ENCODE results near the gene C16orf95. TPM values are rescaled to one million over a fixed set of nuclear protein-coding genes. Genes with fewer than 3 reads are reported as not detected.

Gene C16orf95
- total RNA-seq, 1 donor from 2014 or later, result 6.1 TPM

DNA sequence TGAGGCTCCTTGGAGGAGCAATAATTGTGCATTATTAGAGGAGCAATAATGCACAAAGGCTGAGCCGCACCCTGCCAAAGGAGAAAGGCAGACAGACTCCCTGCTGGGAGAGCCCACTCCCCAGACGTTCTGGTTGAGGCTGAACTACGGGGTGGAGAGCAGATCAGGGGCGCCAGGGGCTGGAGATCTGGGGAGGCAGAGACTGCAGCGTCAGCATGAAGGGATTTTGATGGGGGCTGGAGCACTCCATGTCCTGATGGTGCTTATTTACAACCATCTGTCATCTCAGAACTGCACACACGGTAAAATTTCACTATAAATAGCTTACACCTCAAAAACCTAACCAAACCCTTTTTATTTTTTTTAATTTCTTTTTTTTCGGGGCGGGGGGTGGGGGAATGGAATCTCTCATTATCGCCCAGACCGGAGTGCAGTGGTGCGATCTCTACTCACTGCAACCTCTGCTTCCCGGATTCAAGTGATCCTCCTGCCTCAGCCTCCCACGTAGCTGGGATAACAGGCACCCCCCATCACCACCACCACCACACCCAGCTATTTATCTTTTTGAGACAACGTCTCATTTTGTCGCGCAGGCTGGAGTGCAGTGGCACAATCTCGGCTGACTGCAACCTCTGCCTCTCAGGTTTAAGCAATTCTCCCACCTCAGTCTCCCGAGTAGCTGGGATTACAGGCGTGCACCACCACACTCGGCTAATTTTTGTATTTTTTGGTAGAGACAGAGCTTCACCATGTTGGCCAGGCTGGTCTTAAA, 4.3 kb upstream of the C16orf95 start:
- no peak for ATAC-seq
- intact Hi-C loops (cut with DNase I), result no loop called here

DNA sequence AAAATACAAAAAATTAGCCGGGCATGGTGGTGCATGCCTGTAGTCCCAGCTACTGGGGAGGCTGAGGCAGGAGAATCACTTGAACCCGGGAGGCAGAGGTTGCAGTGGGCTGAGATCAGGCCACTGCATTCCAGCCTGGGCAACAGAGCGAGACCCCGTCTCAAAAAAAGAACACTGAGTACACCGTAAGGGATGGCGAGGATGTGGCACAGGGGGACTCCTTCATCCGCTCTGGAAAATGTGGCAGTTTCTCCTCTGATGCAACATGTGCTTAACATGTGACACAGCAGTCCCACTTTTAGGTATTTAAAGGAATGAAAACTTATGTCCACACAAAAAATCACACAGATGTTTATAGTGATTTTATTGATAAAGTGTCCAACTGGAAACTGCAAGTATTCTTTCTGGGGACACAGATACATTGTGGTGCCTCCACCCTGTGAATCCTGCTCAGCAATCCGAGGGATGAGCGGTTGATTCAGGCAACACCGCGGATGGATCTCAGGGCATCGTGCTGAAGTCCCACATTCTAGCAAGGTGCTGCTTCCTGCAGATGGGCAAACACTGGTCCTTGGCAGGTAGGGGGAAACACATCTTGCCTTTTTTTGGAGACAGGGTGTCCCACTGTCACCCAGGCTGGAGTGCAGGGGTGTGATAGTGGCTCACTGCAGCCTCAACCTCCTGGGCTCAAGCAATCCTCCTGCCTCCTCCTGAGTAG, 3.5 kb upstream of the C16orf95 start:
- ATAC-seq, result no peak
- DNase-seq (ENCODE audit: low spot score), result no peak
- intact Hi-C loops (cut with DNase I), result no loop called here

More for the DNA sequence above, 4.3 kb upstream of the C16orf95 start:
- no peak for DNase-seq (ENCODE audit: low spot score)

DNA sequence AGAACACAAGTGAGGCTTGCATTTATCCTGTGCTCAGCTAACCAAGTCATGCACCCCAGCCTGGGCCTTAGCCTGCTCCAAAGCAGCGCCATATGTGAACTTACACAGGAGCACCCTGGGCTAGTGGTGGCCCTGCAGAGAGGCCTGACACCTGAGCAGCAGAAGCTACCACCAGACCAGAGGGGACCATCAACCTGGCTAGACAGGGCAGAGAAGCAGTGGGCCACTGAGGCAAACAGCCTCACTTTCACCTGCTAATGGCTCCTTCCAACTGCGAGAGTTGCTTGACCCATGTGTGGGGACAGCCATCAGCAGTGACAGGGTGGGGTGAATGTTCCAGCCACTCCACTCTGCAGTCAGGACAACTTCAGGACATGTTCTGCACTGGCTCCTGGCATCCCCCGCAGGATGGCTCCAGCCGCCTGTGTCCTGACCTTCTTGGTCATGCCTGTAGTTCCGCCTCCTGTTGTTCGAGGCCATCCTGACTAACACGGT, 2.9 kb upstream of the C16orf95 start:
- ATAC-seq, result no peak
- DNase-seq (ENCODE audit: low spot score), result no peak
- intact Hi-C loops (cut with DNase I), result no loop called here

DNA sequence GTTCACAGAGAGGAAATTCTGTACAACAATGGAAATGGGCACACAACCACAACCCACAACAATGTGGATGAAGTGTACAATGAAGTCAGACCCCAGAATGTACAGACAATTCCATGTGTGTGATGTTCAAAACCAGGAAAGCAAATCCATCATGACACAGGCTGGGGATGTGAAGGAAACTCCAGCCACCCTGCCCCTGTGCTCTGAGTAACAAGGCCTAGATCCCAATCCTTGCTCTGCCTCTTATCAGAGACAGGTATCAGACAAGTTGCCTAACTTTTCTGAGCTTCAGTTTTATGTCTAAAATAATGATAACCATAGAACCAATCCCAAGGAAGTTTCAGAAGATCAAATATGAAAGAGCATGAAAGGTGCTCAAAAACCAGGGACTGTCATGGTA, 1.8 kb upstream of the C16orf95 start:
- no peak for ATAC-seq
- no peak for DNase-seq (ENCODE audit: low spot score)
- intact Hi-C loops (cut with DNase I), result no loop called here

DNA sequence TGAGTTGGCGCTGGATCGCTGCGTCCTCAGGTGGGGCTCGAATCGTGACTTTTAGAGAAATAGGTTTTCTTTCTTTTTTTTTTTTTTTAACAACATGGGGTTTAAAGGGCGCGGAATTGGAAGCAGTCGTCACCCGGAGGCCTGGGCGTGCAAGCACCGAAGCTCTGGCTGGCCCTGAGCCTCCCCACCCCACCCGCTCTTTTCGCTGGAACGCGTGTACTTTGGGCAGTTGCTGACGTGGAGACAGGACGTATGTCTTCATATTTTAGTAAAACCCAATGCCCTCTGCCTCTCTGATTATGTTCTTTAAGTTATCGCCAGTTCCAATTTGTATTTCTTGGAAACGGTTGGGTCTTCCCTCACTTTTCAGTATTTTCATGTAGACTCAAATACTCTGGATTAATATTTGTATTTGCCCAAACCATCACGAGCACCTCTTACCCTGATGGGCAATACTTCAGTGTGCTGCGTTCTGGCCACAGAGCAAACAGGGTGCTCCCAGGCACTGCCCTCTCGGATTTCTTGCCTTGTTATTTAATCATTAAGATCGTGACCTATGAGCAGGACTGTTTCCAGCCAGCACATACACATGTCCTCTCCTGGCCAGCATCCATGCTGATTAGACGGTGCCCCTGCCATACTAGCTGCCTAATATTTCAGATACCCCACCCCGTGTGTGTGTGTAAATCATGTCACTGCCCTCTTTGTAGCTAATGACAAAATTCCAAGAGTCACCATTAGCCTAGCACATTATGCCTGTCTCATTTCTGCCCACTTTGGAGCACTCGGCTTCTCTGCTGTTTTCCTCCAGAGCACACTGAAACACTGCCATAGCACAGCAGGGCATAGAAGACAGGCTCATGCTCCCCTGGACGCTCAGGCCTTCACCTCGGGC, 805 bp upstream of the C16orf95 start:
- no peak for DNase-seq (ENCODE audit: low spot score)
- intact Hi-C loops (cut with DNase I), result no loop called here
- ATAC-seq, result peak; percentile 67

DNA sequence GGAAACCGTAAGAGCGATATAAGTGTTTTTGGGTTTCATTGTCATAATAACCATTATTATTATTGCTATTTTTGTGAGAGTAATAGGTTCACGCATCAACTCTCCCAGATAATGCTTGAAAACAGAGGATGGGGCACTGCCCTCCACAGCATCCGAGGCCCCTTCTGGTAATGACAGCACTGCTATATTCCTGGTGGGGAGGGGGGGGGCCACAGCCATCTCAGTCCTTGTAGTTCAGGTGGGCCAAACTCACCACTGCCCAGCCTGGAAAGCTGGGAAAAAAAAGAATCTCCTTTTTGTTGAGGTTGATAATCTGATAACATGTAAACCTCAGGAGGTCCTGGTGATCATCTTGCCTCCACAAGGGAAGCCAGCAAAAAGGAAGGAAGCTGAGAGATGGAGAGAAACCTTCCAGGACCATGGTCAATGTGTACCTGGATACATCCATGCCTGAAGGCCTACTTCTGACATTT, 706 bp downstream of the C16orf95 start:
- DNase-seq (ENCODE audit: low spot score), result peak; percentile 51
- ATAC-seq, result no peak
- intact Hi-C loops (cut with DNase I), result no loop called here

DNA sequence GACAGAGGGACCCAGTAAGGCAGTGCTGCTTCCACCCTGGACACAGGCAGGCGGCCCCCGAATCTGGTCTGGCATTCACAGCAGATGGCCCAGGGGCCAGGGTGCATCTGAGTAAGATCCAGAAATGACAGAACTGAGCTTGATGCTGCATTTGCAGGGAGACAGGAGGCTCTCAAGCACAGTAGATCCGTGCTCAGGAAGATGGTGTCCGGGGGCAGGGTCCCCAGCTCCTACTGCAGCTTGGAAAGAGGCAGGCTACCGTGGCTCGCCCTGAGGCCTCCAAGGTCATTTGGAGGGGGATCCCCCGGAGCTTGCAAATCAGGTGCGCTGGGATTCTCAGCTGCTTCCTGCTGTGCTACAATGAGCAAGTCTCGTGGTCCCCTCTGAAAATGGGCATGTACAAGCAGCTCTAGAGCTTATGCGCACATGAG, 2.2 kb downstream of the C16orf95 start:
- no peak for ATAC-seq
- intact Hi-C loops (cut with DNase I), result no loop called here
- DNase-seq (ENCODE audit: low spot score), result no peak

DNA sequence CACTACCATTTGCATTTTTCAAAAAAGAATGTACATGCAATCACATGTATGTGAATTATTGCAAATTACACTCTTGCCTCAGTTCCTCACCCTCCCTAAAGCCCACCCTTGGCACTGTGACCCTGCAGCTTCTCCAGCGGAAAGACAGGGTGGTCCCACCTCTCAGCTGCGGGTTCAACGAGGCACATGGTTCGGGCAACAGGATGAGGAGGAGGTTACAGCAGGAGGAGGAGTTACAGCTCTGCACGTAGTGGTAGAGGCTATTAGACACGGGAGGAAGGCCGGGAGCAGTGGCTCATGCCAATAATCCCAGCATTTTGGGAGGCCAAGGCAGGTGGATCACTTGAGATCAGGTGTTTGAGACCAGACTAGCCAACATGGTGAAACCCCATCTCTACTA, 5.2 kb downstream of the C16orf95 start:
- DNase-seq (ENCODE audit: low spot score) (peak; percentile 38), ATAC-seq (no peak)
- intact Hi-C loops (cut with DNase I), result no loop called here

DNA sequence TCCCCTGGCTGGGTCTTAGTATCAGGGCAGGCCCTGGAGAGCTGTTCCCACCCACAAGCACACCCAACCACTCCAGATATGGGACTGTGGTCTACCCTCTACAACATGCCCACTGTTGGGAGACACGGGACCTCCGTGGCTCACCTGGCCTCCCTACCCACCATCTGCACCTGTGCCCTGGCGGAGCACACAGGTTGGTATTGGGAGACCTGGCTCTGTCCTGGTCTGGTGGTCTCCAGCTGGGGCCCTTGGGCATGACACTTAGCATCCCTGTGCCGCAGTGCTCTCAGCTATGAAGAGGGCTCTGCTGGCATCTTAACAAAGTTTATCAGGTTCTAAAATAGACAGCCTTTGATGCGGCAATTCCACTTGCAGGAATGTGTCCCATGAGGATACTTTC, 5.8 kb downstream of the C16orf95 start:
- intact Hi-C loops (cut with DNase I), result no loop called here
- DNase-seq (ENCODE audit: low spot score) (no peak), ATAC-seq (no peak)

DNA sequence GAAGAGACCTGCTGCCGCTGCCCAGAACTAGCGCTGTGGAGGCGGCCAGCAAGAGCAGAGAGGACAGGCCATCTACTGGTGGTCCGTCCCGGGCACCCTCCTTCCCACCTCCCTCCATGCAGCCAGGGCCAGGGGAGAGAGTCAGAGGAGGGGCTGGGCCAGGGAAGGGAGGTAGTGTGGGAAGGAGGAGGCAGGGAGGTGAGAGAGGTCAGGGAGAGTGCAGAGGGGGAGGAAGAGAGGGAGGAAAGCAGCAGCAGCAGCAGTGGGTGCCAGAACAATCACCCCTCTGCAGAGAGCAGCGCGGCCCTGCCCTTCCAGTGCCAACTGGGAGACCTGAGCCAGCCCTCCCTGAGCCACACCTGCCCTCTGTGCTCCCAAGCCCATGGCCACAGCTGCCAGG, 6.6 kb downstream of the C16orf95 start:
- DNase-seq (ENCODE audit: low spot score) (no peak), ATAC-seq (no peak)
- intact Hi-C loops (cut with DNase I), result no loop called here

DNA sequence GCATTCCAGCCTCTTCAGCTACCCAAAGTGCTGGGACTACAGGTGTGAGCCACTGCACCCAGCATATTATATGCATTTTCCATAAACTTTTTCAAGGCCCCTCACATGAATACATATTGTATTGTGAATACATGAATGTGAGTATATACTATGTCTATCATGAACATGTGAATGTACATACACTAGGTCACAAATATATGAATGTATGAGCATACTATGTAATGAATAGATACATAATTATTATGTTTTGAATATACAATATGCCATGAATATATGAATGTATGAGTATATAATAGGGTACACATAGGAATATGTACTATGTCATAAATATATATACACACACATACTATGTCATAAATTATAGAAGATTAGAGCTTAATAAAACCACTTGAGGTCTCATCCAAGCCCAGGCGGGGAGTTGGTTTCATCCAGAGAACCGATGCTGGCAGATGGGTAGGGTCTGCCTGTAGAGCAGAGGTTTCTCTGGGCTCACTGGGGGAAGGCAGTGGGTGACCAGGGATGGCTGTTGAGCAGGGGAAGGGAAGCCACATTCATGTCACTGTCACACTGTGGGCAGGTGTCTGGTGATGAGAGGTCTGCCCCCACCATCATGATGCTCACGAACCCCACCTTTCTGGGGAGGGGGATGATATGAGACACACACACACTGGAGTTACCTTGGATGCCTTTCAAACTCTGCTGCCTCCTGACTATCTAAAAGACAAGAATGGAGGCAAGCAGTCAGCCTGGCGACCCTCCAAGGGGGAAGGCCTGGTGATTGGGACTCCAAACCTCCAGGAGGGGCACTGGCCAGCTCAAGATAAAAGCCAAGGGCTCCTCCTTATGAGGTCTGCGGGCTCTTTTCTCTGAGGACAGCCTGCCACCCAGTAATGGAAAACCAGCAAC, 7.3 kb downstream of the C16orf95 start:
- DNase-seq (ENCODE audit: low spot score), result no peak
- no peak for ATAC-seq
- intact Hi-C loops (cut with DNase I), result no loop called here

DNA sequence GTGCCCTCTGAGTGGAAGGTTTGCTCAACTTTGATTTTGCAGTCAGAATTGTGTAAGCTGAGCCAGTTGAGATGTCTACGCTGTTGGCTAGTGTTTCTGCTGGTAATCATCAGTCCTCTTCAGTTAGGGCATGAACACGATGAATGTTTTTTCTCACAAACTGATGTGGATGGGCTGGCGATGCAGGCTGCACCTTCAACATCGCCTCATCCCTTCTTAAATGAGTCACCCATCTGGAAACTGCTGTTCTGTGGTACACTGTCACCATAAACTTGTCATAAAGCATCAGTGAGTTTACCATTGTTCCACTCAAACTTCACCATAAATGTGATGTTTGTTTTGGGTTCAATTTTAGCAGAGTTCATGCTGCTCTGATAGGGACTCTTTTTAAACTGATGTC, 8.4 kb downstream of the C16orf95 start:
- intact Hi-C loops (cut with DNase I), result no loop called here
- no peak for ATAC-seq
- DNase-seq (ENCODE audit: low spot score), result no peak

DNA sequence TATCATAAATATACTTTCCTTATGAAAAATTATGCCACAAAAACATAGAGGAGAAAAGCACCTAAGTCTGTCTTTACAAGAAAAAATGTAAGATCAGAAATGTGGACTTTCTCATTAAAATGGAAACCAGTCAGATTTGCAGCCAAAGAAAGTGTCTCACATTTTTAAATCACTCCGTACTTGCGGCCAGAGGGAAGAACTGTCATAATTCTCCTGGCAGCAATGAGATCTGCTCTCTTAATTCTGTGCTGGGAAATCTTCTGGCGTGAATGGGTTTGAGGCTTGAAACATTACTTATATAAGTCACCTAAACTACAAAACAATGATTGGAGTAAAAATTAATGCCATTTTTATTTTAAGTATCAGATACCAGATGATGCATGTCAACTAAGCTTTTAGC, 10.7 kb downstream of the C16orf95 start:
- ATAC-seq, result no peak
- intact Hi-C loops (cut with DNase I), result no loop called here
- DNase-seq (ENCODE audit: low spot score), result no peak

DNA sequence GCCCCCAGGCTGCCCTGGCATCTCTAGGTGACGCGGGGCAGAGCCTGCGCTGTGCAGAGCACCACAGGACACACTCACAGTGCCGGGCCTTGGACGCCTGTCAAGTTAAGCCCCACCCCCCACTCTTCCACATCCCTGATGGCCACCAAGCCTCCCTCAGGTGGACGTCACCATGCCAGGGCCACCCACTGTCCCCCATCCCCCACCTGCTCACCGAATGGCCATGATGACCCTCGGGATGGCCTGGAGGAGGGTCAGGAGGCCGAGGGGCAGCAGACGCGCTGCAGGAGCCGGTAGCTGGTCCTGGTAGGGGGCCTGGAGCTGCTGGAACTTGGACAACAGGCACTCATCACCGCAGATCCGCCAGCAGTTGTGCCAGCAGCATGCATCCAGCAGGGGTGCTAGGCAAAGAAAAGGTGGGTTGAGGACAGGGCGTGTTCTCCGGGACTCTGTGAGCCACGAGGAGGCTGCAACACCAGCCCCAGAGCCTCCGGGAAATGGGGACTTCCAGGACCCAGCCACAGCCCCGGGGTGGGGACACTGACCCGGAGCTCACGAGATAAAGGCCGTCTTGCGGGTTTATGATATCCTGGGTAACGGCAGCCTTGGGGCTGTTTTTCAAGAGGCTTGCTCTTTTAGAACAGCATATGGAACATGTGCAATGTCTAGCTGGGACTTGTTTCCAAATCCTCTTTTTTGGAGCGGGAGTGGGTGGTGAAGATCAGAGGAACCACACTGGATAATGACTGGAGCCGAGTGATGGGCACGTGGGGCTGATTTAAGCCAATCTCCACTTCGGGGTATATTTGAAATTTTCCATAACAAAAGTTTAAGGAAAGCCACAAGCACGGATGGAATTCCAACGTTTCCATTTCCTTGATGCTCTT, 11.4 kb downstream of the C16orf95 start:
- intact Hi-C loops (cut with DNase I), result no loop called here
- ATAC-seq (no peak), DNase-seq (ENCODE audit: low spot score) (no peak)

DNA sequence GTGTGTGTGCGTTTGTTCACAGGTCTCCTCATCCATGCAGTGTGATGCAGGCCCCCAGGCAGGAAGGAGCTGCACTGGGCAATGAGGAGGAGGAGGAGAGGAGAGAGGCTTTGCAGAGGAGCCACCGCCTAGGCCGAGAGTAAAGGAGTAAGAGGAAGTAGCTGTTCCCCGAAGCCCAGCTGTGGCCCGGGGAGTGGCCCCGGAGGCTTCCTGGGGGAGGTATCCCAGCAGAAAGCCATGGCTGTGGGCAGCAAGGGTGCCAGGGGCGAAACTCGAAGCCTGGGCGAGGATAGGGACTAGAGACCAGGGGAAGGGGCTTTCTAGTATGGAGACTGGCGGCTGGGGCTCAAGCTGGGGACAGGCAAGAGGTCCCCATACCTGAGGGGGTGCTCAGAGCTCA, 12.2 kb downstream of the C16orf95 start:
- DNase-seq (ENCODE audit: low spot score), result no peak
- intact Hi-C loops (cut with DNase I), result no loop called here
- no peak for ATAC-seq

DNA sequence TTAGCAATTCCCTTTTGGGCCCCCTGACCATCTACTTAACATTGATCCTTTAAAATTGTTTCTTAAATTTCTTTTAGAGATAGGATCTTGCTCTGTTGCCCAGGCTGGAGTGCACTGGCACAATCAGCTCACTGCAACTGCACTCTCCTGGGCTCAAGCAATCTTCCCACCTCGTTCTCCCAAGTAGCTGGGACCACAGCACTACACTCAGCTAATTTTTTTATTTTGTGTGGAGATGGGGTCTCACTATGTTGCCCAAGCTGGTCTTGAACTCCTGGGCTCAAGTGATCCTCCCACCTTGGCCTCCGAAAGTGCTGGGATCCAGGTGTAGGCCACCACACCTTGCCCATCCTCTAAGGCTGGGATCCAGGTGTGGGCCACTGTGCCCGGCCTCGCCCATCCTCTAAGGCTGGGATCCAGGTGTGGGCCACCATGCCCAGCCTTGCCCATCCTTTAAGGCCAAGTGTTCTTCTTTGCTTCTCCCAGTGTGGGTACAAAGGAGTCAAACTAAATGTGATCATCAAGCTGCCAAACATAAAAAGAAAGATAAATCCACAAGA, 13.2 kb downstream of the C16orf95 start:
- no peak for ATAC-seq
- intact Hi-C loops (cut with DNase I), result no loop called here

DNA sequence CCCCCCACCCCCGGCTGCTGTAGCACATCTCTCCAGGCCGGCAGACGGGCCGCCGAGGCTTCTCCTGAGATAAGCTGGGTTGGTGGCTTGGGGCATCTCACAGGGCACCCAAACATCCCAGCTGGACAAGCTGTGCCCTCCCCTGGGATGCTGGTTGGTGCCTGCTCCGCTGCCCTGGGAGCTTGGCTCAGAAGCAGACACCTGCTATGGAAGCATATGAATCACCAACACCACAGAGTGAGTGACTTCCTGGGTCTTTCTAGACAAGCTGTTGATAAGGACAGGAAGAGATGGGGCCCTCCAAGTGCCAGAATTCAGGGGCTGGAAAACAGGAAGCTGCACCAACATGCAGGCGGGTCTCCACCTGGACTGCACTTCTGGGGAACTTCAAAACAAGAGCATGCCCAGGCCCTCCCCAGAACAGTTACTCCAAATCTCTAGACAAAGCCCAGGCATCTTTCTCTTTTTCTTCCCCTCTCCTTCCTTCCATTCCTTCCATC, 13.7 kb downstream of the C16orf95 start:
- intact Hi-C loops (cut with DNase I), result no loop called here
- ATAC-seq, result no peak
- DNase-seq (ENCODE audit: low spot score), result no peak

More for the DNA sequence above, 13.2 kb downstream of the C16orf95 start:
- DNase-seq (ENCODE audit: low spot score), result no peak

Data from sciatic nerve (tissue), 2 donors.